Lower leg skin (tissue), 3 donors: ENCODE measurements around the gene CEP57.

Experiments used
- POLR2A ChIP-seq, 2 donors: fragments of 450-650 bp; IDR thresholded peaks; one replicate each; pipeline ENCODE4 v1.6.1; 2016 to 2017; ENCODE audit warnings: antibody characterized with exemption in 2 of 2, mild to moderate bottlenecking in 1 of 2, moderate library complexity in 1 of 2
- TF ChIP-seq, protein P1 (sequence below), 3 donors: fragments of 450-650 bp; IDR thresholded peaks; one replicate each; pipeline ENCODE4 v1.5.1; 2016; ENCODE audit warnings: antibody characterized with exemption in 3 of 3, mild to moderate bottlenecking in 3 of 3, moderate library complexity in 2 of 3

DNA sequence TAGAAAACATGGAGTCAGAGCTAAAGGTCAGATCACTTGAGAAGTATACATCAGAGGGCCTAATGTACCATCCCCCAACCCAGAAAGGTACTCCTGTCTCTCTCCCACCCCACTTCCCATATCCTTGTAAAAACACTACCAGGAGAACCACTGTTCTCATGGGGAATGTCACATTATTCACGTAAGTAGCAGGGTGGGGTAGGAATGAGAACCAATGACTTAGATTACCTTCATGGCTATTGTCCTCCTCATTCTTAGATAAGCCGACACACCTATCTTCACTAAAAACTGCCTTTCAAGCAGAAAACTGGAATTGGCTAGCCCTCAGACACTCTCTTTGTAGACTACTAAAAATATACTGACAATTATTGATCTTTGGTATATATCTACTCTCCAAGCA is 63.6 kb downstream of the CEP57 start:
- TF ChIP-seq, protein P1, sequence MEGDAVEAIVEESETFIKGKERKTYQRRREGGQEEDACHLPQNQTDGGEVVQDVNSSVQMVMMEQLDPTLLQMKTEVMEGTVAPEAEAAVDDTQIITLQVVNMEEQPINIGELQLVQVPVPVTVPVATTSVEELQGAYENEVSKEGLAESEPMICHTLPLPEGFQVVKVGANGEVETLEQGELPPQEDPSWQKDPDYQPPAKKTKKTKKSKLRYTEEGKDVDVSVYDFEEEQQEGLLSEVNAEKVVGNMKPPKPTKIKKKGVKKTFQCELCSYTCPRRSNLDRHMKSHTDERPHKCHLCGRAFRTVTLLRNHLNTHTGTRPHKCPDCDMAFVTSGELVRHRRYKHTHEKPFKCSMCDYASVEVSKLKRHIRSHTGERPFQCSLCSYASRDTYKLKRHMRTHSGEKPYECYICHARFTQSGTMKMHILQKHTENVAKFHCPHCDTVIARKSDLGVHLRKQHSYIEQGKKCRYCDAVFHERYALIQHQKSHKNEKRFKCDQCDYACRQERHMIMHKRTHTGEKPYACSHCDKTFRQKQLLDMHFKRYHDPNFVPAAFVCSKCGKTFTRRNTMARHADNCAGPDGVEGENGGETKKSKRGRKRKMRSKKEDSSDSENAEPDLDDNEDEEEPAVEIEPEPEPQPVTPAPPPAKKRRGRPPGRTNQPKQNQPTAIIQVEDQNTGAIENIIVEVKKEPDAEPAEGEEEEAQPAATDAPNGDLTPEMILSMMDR (IDR thresholded peaks at IDR 0.05), result no peak
- no peak for TF ChIP-seq POLR2A (IDR thresholded peaks at IDR 0.05)
